ENCODE measurements around the gene SELENOM. TPM values are rescaled to one million over a fixed set of nuclear protein-coding genes. Genes with fewer than 3 reads are reported as not detected.

The SELENOM gene
- total RNA-seq, 3 donors from 2014 or later: 22.3 to 286 (median 83.4) TPM

GRCh38 chr22:31102441-31103081, 4.8 kb downstream of the SELENOM start:
- intact Hi-C loops (cut with DNase I, micrococcal nuclease): no loop called here
- ATAC-seq: peak; percentile 26
- Histone ChIP-seq H3K4me3 (no peak overlapping the region), H3K9me3 (no peaks in the 10 kb centered on the region), H3K4me1 (ENCODE audit: low read depth) (peaks cover 11% of the 10 kb centered on the region), H3K36me3 (ENCODE audit: low read depth) (no peaks in the 10 kb centered on the region)
- TF ChIP-seq CTCF (IDR thresholded peaks at IDR 0.05): no peak
- DNase-seq: peak; percentile 62 to 75 (median 63)

- no peak for ATAC-seq
- Histone ChIP-seq H3K9me3 (no peaks in the 10 kb centered on the region), H3K36me3 (ENCODE audit: low read depth) (no peaks in the 10 kb centered on the region), H3K4me1 (ENCODE audit: low read depth) (peaks cover 6% of the 10 kb centered on the region), H3K4me3 (no peak overlapping the region)
- no peak for DNase-seq
- no peak for TF ChIP-seq CTCF (IDR thresholded peaks at IDR 0.05)
- intact Hi-C loops (cut with DNase I, micrococcal nuclease): no loop called here
Measured at GRCh38 chr22:31100762-31101525, 6.4 kb downstream of the SELENOM start.

GRCh38 chr22:31099841-31100761, 7.3 kb downstream of the SELENOM start:
- no peak for TF ChIP-seq CTCF (IDR thresholded peaks at IDR 0.05)
- no peaks in the 10 kb centered on the region for H3K9me3 ChIP-seq
- ATAC-seq (no peak), DNase-seq (peak in 1 of 3 donors; percentile 43)
- no peaks in the 10 kb centered on the region for H3K36me3 ChIP-seq (ENCODE audit: low read depth)
- peaks cover 6% of the 10 kb centered on the region for H3K4me1 ChIP-seq (ENCODE audit: low read depth)
- H3K4me3 ChIP-seq: no peak overlapping the region
- intact Hi-C loops (cut with DNase I, micrococcal nuclease): no loop called here

- intact Hi-C loops (cut with DNase I, micrococcal nuclease): no loop called here
- ATAC-seq: no peak
- no peak overlapping the region for H3K4me3 ChIP-seq
- TF ChIP-seq CTCF (IDR thresholded peaks at IDR 0.05): no peak
- no peak for DNase-seq
- H3K4me1 ChIP-seq (ENCODE audit: low read depth): peaks cover 6% of the 10 kb centered on the region
- H3K36me3 ChIP-seq (ENCODE audit: low read depth): no peaks in the 10 kb centered on the region
- H3K9me3 ChIP-seq: no peaks in the 10 kb centered on the region
Measured at GRCh38 chr22:31099386-31099785, 8.0 kb downstream of the SELENOM start.

GRCh38 chr22:31098632-31099110, 8.7 kb downstream of the SELENOM start:
- no peak for TF ChIP-seq CTCF (IDR thresholded peaks at IDR 0.05)
- DNase-seq (peak; percentile 62 to 75 (median 70)), ATAC-seq (peak; percentile 69)
- Histone ChIP-seq H3K4me3 (no peak overlapping the region), H3K9me3 (no peaks in the 10 kb centered on the region), H3K4me1 (ENCODE audit: low read depth) (peaks cover 6% of the 10 kb centered on the region), H3K36me3 (ENCODE audit: low read depth) (no peaks in the 10 kb centered on the region)
- intact Hi-C loops (cut with DNase I, micrococcal nuclease): no loop called here

Data from mucosa of descending colon (tissue), 3 donors.